Measurements from ENCODE around the gene CD226.
"Not testable (repeated sequence)": the region's sequence is repeated elsewhere in the genome, so short reads cannot be mapped to it uniquely, and the experiment has no call there.

CD226 gene

DNA sequence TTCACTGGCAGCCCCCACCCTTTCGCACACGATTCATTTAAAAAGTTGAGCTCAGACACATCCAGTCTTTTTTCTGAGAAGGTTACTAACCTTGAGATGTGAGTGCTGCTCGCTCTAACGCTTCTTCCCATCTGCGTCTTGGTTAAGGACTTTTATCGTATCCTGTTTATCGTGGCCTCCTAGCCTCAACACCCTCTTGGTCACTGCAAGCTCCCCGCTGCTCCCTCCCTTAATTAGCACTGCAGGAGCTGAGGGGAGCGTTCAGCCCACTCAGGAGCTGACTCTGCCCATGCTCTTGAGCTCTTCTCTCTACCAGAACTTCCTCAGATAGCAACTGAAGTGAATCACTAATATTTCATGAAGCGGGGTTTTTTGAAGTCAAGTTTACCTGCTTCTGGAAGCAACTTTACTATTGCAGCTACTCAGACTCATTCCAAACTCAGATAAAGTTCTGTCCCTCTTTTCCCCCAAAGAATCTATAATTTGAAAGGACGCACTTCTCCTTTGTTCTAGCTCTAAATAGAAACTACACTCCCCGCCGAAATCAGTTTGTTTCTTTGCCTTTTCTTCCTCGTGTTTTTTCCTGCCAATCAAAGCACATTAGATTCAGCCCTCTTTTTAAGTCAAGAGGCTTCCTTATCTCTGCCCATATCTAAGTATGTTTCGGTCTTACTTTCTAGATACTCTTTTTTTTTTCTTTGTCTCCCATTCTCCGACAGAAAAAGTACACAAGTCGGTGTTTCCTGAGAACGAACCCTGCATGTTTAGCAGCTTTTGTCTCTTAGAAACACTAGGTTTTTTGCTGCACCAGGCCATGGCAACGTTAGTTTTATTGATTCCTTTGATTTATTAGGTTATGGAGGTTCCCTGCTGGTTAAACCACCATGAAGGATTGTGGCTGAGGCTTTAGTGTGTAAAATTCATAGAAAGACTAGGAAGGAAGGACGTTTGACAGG, 9.3 kb upstream of the CD226 start:
- DNase-seq (ENCODE audit: low spot score), result no peak

DNA sequence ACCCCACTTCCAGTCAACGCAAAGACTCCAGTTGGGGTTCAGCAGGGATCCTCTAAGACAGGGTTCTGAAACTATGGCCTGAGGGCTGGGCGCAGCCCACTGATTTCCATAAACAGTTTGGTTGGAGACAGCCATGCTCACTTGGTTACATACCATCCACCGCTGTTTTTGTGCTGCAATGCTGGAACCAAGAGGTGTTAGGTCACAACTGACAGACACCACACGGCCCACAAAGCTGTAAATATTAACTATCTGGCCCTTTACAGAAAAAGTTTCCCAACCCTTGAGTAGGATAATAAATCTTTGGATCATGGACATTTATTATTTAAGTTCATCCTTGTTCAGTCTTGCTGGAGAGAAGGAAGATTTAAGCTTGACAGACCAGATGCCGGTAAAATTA, 8.4 kb upstream of the CD226 start:
- no peak for DNase-seq (ENCODE audit: low spot score)

- DNase-seq (ENCODE audit: low spot score), result no peak
Observed at GRCh38 chr18:69954719-69955480, 7.2 kb upstream of the CD226 start.

GRCh38 chr18:69953191-69953590, 5.5 kb upstream of the CD226 start:
- DNase-seq (ENCODE audit: low spot score), result no peak

- DNase-seq (ENCODE audit: low spot score), result no peak
Observed at GRCh38 chr18:69951182-69951581, 3.5 kb upstream of the CD226 start.

DNA sequence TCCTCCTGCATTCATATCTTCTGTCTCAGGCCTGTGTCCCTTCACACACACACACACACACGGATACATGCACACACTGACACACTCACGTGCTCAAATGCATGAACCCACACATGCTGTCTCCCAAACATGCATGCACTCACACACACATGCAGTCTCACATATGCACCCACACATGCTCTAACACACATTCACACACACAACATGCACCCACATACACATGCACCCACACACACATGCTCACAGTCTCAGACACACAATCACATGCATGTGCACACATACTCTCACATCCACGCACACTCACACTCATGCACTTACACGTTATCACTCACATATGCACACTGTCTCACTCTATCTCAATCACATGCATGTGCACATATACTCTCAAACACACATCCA, 1.9 kb upstream of the CD226 start:
- DNase-seq (ENCODE audit: low spot score), result no peak

DNA sequence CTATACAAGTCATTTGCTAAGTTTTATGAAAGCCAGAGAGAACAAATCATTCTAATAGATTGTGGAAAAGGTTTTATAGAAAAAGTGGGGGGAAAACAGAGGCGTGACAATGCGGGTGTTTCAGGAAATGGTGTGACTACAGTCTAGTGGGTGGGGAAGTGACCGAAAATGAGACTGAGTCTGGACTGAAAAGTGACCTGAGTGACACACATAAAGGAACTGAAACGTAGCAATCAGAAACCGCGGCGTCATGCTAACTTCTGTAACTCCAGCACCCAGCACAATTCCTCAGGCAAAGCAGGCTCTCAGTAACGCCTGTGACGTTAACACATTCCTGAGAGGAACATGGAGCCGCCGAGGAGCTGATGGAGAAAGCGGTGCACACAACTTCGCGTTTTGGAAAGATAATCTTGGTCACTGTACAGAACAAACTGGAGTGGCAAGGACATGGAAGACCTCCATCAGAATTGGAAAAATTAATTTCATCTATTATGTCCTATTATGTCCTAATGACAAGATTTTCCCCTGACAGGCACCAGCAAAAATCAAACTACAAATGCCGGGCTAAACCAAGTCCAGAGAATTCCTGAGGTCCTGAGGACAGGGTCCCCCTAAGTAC, 1.4 kb upstream of the CD226 start:
- DNase-seq (ENCODE audit: low spot score), result no peak

GRCh38 chr18:69948256-69948655, 583 bp upstream of the CD226 start:
- DNase-seq (ENCODE audit: low spot score), result no peak

GRCh38 chr18:69946608-69947155, 991 bp downstream of the CD226 start:
- DNase-seq (ENCODE audit: low spot score), result no peak

- no peak for DNase-seq (ENCODE audit: low spot score)
Observed at GRCh38 chr18:69945220-69946114, 2.2 kb downstream of the CD226 start.

DNA sequence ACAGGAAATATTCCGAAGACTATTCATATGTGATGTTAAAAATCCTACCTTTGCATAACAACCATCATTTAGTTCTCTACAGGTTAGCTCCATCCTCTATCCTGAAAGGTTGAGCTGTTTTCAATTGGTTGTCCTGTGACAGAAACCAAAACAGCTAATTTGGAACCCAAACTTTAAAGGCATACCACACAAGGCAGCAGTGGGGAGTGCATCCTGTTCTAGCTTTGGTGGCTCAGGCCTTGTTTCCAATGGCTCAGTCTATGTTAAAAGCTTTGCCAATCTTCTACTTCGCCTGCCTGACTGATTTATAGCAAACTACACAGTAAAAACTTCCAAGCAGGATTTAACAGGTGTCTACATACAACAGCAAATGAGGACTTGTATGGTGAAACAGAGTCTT, 3.2 kb downstream of the CD226 start:
- no peak for DNase-seq (ENCODE audit: low spot score)

GRCh38 chr18:69943021-69943420, 4.7 kb downstream of the CD226 start:
- DNase-seq (ENCODE audit: low spot score), result no peak

GRCh38 chr18:69941183-69941582, 6.5 kb downstream of the CD226 start:
- DNase-seq (ENCODE audit: low spot score), result no peak

GRCh38 chr18:69939812-69940211, 7.9 kb downstream of the CD226 start:
- not testable (repeated sequence) for DNase-seq (ENCODE audit: low spot score)

DNA sequence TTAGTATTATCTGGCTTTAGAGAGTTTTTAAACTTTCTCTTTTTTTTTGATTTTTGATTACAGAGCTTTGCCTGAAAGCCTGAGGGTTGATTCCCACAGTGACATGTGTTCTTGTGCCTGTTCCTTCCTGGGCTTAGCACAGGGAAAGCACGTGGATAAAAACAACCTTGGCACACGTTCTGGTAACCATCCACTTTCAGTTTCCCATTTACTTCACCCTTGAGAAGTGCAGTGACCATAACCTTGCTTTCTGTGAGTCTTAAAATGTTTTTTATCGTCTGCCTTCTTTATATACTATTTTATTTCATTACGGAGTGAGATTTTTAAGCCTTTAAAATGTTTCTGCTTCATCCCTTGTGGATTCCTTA, 11.5 kb downstream of the CD226 start:
- no peak for DNase-seq (ENCODE audit: low spot score)

DNA sequence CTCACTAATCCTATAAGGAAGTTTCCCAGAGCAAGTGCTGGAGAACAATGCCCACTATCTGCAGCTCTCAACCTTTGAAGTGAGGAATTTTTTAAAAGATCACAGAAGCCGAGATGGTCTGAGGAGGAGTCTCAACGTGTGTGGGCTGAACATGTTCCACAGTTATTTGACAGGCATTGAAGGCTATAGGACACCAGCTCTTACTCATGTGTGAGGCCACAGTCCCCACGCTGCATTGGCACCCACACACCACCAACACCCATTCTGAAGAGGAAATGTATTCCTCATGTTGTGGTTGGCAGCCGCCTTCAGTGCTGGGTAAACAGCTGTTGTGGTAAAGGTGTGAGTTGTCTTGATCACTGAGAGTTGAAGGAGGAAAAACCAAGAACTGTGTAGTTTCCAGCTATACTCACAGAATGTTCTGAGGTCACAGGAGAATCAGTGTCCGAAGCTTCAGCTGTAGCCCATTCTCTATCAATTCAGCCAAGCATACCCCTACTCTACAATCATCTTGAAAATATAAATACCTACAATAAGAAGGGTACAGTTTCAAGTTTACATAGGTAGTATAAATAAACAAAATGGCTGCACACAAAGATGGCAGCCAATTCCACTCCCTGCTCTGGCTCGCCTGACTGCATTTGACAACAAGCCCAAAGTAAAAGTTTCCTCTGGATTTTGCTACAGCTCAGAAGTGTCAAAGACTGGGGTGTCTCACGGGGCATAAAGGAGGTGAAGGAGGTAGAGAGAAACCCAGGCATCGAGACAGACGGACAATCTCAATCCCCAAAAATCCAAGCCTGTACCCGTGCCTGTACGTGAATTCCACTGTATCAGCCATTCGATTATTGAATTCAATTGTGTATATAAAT, 12.1 kb downstream of the CD226 start:
- no peak for DNase-seq (ENCODE audit: low spot score)

DNA sequence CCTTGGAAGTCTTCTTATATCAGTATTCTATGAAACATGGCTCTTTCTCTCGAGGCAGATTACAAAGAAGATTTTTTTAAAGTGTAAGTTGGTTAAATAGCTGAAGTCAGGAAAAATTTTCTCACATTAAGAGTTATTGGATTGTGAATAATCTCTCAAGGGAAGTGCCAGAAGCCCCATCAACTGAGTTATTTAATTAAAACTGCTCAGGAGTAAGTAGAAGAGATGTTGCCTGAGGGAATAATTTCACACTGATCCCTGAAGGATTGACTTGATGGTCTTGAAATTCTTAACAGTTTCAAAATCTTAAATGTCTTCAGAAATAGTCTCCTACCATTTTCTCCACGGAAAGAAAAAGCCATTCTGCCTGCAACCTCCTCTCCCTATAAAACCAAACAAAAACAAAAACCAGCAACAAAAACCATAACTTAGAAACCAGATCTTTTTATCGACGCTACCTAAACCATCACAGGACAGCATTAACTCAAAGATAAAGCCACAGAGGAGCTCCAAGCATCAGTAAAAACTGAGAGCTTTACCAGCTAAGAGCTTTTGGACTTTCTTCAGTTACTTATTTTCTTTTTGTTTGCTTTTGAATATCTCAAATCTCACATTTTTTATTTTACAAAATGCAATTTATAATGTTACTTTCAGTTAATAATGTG, 12.9 kb downstream of the CD226 start:
- no peak for DNase-seq (ENCODE audit: low spot score)

DNA sequence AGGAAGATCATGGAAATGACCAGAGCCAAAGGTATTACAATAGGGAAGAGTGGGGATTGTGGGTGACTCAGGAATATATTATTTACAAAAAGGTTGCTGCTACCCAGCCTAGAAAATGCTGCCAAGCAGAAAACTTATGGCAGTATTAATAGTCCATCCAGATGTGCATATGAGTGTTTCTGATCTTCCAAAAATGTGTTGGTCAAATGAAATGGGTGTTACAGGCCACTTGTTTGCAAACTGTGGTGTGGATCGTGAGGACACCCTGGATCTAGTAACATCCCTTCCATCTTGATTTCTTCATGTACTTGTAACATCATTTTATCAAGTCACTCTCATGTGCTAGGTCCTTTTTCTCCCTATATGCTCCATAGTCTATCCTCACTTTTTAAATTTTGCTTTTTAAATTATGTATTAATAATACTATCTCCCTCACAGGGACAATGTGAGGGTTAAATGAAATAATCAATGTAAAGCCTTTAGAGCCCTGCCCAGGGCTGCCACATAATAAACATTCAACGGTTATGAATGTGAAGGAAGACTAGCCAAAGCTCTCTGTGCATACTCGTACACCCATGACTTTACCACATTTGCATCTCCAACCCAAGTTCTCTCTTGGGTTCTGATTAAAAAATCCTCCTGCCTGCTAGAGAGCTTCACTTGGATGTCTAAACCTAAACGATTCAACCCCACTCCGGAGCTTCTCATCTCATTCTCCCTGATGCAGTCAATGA, 18.5 kb downstream of the CD226 start:
- no peak for DNase-seq (ENCODE audit: low spot score)

GRCh38 chr18:69916412-69916811, 31.3 kb downstream of the CD226 start:
- DNase-seq (ENCODE audit: low spot score), result no peak

Measured in cerebellar cortex (tissue), 1 donor.